Right lobe of liver (tissue), 6 donors: Measurements from ENCODE around the gene PARD6B. TPM values are rescaled to one million over a fixed set of nuclear protein-coding genes. Genes with fewer than 3 reads are reported as not detected.
"Not testable (repeated sequence)": the region's sequence is repeated elsewhere in the genome, so short reads cannot be mapped to it uniquely, and the experiment has no call there.

ENCODE experiments used
- ATAC-seq, 4 donors: fragments of 200-7000 bp; cut with Tn5 transposase; one replicate each; pipeline ENCODE4 v1.9.1; 2020; ENCODE audit warnings: mild to moderate bottlenecking in 4 of 4, moderate library complexity in 4 of 4
- DNase-seq, 3 donors: peaks; one replicate each; pipeline ENCODE4 v3.0.0-alpha.2; 2020
- H3K27ac ChIP-seq, 3 donors: fragments of 200-600 bp; one replicate each; pipeline ENCODE4 v1.8.0; 2022
- H3K27me3 ChIP-seq, 2 donors: fragments of 200-600 bp; one replicate each; pipeline ENCODE4 v1.8.0; 2022
- H3K36me3 ChIP-seq, 4 donors: fragments of 200-600 bp; sonication (generic) in 1 of 4; one replicate each; pipeline versions ENCODE4 v1.5.1 to v1.8.0; 2017 to 2022; ENCODE audit warnings: control low read depth in 1 of 4
- H3K4me1 ChIP-seq, 4 donors: fragments of 200-600 bp; sonication (generic) in 1 of 4; one replicate each; pipeline versions ENCODE4 v1.5.1 to v1.8.0; 2017 to 2022; ENCODE audit warnings: control low read depth in 1 of 4
- H3K4me3 ChIP-seq, 3 donors: fragments of 200-600 bp; one replicate each; pipeline ENCODE4 v1.8.0; 2022
- H3K9me3 ChIP-seq, 4 donors: fragments of 200-600 bp; sonication (generic) in 1 of 4; one replicate each; pipeline versions ENCODE4 v1.5.1 to v1.8.0; 2017 to 2022; ENCODE audit warnings: control low read depth in 1 of 4
- CTCF ChIP-seq, 4 donors: fragments of 200-600 bp in 3 of 4; fragments of 450-650 bp in 1 of 4; IDR thresholded peaks; one replicate each; pipeline versions ENCODE4 v1.5.1 to v1.8.0; 2016 to 2022; ENCODE audit warnings: antibody characterized with exemption in 4 of 4, mild to moderate bottlenecking in 2 of 4
- POLR2A ChIP-seq: fragments of 450-650 bp; IDR thresholded peaks from one replicate; pipeline ENCODE4 v1.6.1; 2017; ENCODE audit warnings: antibody characterized with exemption, mild to moderate bottlenecking
- WGBS: methylation state at CpG from one replicate; pipeline ENCODE4 v1.1.6; 2018; ENCODE audit warnings: low coverage, low lambda C conversion rate; ENCODE audit not compliant: insufficient coverage; ENCODE audit errors: missing lambda C conversion rate; 5-methylcytosine and 5-hydroxymethylcytosine counted together
- intact Hi-C, 2 donors: fragments of 100-400 bp; cut with DNase I; formaldehyde crosslinking; loops; one replicate each; pipeline versions ENCODE4 v1.11.2 to v1.14.1; 2022
- total RNA-seq, 6 experiments: library from RNA; depleted of rRNA in 2 of 6; stranded (reverse); fragments of >200 nt in 2 of 6; fragmentation: NEBNext Ultra II Directional in 3 of 6; extraction: Animal tissue kit (Norgen Biotek cat#: 25700) in 3 of 6; gene quantifications; one replicate each; pipeline versions ENCODE4 v1.1.0 to v1.2.4, GENCODE V29; 2016 to 2023
- donor health status: DM: no; HTN: yes; CAD: no.
- donor health status: DM: no; HTN: no; CAD: no.
- donor health status: DM: no; HTN: no; CAD: no.
- donor health status: DM: no; HTN: yes; CAD: no.
- donor health status: DM: no; HTN: yes; CAD: no.

Gene PARD6B
- total RNA-seq, 6 experiments from 2014 or later, result 6.6 to 11.1 (median 8.5) TPM

DNA sequence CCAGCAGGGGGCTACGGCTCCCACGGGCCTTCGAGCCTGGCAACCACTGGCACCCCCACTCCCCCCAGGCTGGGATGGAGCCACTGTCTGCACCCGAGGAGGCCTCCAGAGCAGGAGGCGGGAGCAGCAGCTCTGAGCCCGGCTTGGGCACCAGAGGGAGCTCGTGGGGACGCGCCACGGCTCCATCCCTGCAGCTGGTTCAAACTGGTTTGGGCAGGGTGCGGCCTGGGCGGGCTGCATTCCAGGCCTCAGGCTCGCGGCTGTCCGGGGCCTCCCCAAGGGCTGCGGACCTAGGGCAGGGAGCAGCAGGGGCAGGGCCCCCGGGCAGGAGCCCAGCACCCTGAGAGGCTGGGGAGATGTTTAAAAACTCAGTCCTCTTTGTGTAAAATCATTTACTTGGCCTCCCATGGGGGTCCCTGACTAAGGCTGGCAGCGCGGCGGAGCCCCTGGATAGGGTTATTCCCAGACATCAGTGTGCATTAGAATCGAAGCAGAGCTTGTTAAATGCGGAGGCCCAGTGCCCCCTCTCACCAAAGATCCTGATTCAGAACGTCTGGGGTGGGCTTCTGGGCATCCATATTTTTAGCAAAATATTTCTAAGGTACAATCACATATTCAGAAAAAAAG lies 59.4 kb downstream of the PARD6B start:
- DNase-seq (peak; percentile 86 to 91 (median 90)), ATAC-seq (peak; percentile 86 to 89 (median 88))
- H3K4me1 ChIP-seq, result peaks cover 0 to 12% (median 5%) of the 10 kb centered on the region in 4 donors
- H3K27ac ChIP-seq, result peak overlapping the region in 2 of 3 donors; percentile 6 to 60
- no peak overlapping the region for H3K4me3 ChIP-seq
- H3K27me3 ChIP-seq, result no peaks in the 10 kb centered on the region
- intact Hi-C loops, result no loop called here
- peak; percentile 71 to 88 (median 80) for TF ChIP-seq CTCF (IDR thresholded peaks at IDR 0.05)
- peak; percentile 10 for TF ChIP-seq POLR2A
- no peaks in the 10 kb centered on the region for H3K36me3 ChIP-seq
- 17% methylated on average over 7 of the region's 23 CpGs for WGBS
- no peaks in the 10 kb centered on the region for H3K9me3 ChIP-seq

GRCh38 chr20:50792708-50793574 lies 61.6 kb downstream of the PARD6B start:
- Histone ChIP-seq H3K27ac (no peak overlapping the region), H3K4me3 (no peak overlapping the region), H3K4me1 (peaks cover 0 to 12% (median 5%) of the 10 kb centered on the region in 4 donors), H3K27me3 (no peaks in the 10 kb centered on the region), H3K9me3 (no peaks in the 10 kb centered on the region), H3K36me3 (no peaks in the 10 kb centered on the region)
- no peak for TF ChIP-seq CTCF (IDR thresholded peaks at IDR 0.05)
- no peak for TF ChIP-seq POLR2A
- DNase-seq (peak in 1 of 3 donors; percentile 33), ATAC-seq (no peak)
- 76% methylated on average over 13 of the region's 14 CpGs for WGBS
- intact Hi-C loops, result no loop called here

DNA sequence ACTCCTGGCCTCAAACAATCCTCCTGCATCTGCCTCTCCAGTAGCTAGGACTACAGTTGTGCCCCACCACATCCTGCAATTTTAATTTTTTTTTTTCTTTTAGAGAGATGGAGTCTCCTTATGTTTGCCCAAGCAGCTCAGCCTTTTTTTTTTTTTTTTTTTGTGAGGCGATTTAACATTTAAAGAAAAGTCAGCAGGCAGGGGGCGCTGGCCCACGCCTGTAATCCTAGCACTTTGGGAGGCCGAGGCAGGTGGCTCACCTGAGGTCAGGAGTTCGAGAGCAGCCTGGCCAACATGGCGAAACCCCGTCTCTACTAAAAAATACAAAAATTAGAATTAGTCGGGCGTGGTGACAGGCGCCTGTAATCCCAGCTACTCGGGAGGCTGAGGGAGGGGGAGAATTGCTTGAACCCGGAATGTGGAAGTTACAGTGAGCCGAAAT lies 62.2 kb downstream of the PARD6B start:
- peak in 1 of 3 donors; percentile 26 for DNase-seq
- H3K27me3 ChIP-seq, H3K4me3 ChIP-seq, H3K27ac ChIP-seq, intact Hi-C loops, ATAC-seq, H3K9me3 ChIP-seq, H3K36me3 ChIP-seq, H3K4me1 ChIP-seq: not testable (repeated sequence)
- TF ChIP-seq CTCF (IDR thresholded peaks at IDR 0.05), result peak; percentile 6 to 34 (median 30)
- WGBS, result 43% methylated on average over 12 of the region's 13 CpGs

DNA sequence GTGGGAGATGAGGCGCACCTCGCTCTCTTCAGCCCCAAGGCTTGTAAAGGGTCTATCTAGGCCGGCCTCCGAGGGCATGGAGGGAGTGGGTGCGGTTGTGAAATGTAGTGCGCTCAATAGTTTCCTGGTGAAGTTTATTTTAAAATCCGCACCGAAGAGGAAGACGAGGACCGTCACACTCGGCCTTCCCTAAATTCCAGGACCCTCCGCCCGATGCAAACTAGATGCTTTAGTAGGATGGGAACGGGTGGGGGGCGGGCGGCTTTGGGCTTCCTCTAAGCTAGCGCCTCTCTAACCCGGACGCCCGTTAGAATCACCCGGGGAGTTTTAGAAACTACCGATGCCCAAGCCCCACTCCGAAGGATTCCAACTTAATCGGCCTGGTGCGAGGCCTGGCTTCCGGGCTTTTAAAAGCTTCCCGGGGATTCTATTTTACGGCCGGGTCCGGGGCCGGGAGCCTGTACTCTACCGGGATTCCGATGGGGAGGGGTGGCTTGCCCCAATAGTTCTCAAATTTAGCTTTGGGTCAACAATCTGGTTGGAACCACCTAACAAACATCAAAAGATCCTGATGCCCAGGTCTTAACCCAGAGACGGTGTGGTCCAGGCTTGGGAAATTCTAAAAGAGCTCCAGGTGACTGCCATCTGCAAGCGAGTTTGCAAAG lies 62.9 kb downstream of the PARD6B start:
- Histone ChIP-seq H3K4me1 (peaks cover 0 to 8% (median 4%) of the 10 kb centered on the region in 4 donors), H3K4me3 (peak overlapping the region in 2 of 3 donors; percentile 12 to 78), H3K9me3 (no peaks in the 10 kb centered on the region), H3K36me3 (no peaks in the 10 kb centered on the region), H3K27me3 (no peaks in the 10 kb centered on the region), H3K27ac (no peak overlapping the region)
- DNase-seq (peak in 1 of 3 donors; percentile 49), ATAC-seq (peak in 1 of 4 donors; percentile 1)
- TF ChIP-seq CTCF (IDR thresholded peaks at IDR 0.05) (no peak), POLR2A (no peak)
- intact Hi-C loops, result no loop called here
- 5% methylated on average over 22 of the region's 35 CpGs for whole genome bisulfite sequencing
